Measurements from ENCODE around the gene ANKRD16.
"Not testable (repeated sequence)": the region's sequence is repeated elsewhere in the genome, so short reads cannot be mapped to it uniquely, and the experiment has no call there.

ANKRD16 gene

DNA sequence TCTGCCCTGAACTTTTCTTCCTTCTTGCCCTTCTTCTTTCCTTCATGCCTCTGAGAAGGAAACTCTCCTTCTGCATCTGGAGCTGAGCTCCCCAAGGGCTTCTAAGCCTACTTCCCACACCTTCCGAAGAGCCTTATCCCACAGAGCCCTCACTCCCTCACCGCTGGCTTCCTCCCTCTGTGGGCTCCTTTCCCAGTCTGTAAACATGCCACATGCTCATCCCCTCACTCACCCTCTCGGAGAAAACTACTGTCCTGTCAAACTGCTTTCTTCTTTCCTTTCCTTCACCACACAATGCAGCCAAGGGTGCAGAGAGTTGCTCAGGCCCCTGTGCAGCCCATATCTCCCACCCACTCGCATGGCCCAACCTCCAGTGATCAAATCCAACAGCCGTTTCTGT is 18.1 kb downstream of the ANKRD16 start:
- no peak for DNase-seq

GRCh38 chr10:5869156-5869555 is 20.5 kb downstream of the ANKRD16 start:
- no peak for DNase-seq

DNA sequence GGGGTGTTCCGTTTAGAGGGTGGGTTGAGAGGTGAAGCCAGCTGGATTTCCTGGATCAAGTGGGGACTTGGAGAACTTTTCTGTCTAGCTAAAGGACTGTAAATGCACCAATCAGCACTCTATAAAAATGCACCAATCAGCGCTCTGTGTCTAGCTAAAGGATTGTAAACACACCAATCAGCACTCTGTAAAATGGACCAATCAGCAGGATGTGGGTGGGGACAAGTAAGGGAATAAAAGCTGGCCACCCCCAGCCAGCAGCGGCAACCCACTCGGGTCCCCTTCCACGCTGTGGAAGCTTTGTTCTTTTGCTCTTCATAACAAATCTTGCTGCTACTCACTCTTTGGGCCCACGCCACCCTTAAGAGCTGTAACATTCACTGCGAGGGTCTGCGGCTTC is 21.3 kb downstream of the ANKRD16 start:
- DNase-seq = not testable (repeated sequence)

DNA sequence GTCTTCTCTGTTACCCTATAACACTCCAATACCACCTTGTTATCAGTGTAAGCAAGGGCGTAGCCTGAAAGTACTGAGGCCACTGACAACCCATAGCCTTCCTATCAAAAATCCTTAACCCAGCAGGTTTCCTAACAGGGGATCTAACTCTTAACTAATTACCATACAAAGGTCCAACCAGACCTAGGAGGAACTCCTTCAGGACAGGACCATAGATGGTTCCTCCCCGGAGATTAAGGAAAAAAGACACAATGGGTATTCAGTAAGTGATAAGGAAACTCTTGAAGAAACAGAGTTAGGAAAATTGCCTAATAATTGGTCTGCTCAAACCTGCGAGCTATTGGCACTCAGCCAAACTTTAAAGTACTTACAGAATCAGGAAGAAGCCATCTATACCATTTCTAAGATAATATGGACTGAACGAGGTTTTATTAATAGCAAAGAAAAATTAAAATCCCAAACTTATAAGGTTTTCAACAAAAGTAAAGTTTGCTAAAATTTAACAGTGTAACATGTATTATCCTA is 22.5 kb downstream of the ANKRD16 start:
- DNase-seq = not testable (repeated sequence)

DNA sequence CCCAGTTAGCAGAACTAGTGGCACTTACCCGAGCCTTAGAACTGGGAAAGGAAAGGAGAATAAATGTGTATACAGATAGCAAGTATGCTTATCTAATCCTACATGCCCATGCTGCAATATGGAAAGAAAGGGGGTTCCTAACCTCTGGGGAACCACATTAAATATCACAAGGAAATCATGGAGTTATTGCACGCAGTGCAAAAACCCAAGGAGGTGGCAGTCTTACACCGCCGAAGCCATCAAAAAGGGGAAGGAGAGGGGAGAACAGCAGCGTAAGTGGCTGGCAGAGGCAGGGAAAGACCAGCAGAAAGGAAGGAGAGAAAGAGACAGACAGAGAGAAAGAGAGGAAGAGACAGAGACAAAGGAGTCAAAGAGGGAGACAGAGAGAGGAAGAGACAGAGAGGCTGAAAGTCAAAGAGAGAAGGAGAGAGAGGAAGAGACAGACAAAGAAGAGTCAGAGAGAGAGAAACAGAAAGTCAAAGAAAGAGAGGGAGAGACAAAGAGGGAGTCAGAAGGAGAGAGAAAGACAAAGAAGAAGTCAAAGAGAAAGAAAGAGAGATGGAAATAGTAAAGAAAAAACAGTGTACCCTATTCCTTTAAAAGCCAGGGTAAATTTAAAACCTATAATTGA is 23.1 kb downstream of the ANKRD16 start:
- not testable (repeated sequence) for DNase-seq

DNA sequence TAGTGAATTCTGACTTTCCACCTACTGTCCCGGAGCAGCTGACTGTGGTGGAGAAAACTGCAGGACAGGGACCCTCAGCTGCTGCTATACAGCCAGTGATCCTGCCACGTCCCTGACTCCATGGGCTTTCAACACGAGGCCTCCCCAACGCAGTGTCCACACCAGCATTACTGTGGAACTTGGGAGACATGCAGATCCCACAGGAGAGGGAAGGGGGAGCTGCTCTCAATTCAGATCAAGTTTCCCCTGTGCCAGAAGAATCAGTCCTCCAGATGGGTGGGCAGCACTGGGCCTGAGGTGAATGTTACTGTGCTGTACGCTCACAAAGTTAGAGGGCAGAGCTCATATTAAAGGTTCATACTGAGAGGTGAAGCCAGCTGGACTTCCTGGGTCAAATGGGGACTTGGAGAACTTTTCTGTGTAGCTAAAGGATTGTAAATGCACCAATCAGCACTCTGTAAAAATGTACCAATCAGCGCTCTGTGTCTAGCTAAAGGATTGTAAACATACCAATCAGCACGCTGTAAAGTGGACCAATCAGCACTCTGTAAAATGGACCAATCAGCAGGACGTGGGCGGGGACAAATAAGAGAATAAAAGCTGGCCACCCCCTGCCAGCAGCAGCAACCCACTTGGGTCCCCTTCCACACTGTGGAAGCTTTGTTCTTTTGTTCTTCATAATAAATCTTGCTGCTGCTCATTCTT is 26.6 kb downstream of the ANKRD16 start:
- DNase-seq = not testable (repeated sequence)

DNA sequence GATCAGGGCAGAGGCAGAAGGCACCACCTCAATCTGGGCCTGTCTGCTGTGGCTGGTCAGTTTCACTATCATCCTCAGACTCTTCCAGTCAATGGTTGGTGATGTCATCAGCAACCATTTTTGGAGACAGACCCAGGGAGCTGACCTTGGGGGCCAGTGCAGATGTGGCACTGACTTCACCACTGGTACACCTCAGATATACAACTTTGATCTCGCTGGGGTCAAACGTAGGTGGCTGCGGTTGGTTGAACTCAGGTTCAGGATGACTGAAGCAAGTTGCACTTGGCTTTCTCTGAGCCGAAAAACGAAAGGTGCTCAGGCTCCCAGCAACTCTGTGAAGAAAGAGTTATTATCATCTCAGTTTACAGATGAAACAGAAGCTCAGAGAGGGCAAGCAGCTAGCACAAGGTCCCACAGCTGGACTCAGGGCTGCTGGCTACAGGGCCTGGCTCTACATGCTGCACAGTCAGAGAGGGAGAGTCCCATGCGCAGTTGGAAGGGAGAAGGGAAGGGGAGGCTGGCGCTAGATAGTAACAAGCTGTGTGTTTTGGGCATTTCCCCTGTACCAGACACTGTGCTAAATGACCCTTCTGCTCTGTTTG is 27.2 kb downstream of the ANKRD16 start:
- DNase-seq = no peak

DNA sequence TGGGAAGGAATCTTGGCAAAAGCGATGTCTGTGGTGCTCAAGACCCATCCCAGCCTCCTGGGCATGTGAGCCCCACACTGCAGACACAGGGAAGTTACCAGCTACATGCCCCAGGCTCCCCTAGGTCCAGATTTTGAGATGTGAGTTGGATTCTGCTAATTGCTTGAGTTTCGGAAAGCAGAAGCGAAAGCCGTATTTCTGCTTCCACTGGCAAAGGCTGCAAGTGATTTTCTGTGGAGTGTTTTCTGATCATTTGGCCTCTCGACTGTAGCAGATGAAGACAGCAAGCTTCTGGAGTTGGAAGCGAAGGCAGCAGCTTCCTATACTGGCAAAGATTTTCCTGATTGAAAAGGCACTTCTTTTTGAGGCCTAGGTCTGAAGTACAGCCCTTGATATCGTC is 29.6 kb downstream of the ANKRD16 start:
- DNase-seq = no peak

GRCh38 chr10:5858811-5859210 is 30.9 kb downstream of the ANKRD16 start:
- no peak for DNase-seq

DNA sequence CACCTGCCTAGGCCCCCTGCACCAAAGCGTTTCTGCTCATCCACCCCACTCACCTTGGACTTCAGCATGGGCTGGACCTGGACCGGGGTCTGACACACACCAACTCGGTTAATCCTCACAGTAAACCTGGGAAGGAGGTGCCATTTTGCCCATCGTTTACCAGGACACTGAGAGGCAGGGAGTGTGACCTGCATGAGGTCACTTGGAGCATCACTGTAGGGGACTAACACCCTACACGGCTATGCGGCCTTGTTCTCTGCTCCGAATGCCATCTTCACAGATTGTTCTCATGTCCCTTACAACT is 33.0 kb downstream of the ANKRD16 start:
- no peak for DNase-seq

- no peak for DNase-seq
These were observed 33.6 kb downstream of the ANKRD16 start for GRCh38 chr10:5855979-5856700.

DNA sequence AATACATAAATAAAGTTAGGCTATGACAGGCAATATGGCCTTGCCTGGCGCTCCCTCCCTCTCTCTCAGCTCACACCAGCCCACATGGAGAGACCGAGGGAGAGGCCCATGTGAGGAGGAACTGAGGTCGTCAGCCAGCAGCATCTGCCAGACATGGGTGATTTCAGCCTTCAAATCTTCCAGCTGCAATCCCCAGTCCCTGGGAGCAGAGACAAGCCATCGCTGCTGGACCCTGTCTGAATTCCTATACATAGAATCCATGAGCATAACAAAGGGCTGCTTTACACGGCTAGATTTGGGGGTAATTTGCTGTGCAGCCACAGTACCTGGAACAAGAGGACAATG is 35.6 kb downstream of the ANKRD16 start:
- DNase-seq = no peak

DNA sequence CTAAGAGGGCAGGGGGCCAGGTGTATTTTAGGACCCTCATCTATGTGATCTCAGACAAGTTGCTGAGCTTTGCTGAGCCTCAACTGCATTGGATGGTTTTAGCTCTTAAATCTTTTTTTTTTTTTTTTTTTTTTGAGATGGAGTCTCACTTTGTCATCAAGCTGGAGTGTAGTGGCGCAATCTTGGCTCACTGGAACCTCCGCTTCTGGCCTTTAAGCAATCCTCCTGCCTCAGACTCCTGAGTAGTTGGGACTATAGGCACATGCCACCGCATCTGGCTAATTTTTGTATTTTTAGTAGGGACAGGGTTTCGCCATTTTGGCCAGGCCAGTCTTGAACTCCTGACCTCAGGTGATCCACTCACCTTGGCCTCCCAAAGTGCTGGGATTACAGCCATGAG is 43.0 kb downstream of the ANKRD16 start:
- not testable (repeated sequence) for DNase-seq

DNA sequence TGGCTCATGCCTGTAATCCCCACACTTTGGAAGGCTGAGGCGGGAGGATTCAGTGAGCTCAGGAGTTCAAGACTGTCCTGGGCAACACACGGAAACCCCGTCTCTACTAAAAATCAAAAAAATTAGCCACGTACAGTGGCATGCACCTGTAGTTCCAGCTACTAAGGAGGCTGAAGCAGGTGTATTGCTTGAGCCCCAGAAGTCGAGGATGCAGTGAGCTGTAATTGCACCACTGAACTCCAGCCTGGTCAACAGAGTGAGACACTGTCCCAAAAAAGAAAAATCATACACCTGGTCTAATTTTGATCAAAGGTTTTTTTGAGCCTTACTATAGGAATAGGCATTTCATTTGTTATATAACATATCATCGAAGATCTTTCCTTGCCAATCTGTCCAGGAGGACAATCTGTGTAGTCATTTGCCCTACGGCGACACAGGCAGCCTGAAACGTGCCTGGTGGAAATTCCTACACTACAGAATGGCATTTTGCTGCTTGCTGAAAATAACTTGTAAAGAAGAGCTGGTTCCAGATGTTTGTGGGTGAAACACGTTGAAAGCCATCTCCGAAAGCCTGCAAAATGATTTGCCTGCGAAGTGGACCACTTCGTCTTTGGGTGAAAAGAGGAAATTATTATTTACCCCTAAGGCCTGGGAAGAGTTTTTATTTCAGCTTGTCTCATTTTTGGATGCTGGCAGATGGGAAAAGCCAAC is 45.2 kb downstream of the ANKRD16 start:
- no peak for DNase-seq

DNA sequence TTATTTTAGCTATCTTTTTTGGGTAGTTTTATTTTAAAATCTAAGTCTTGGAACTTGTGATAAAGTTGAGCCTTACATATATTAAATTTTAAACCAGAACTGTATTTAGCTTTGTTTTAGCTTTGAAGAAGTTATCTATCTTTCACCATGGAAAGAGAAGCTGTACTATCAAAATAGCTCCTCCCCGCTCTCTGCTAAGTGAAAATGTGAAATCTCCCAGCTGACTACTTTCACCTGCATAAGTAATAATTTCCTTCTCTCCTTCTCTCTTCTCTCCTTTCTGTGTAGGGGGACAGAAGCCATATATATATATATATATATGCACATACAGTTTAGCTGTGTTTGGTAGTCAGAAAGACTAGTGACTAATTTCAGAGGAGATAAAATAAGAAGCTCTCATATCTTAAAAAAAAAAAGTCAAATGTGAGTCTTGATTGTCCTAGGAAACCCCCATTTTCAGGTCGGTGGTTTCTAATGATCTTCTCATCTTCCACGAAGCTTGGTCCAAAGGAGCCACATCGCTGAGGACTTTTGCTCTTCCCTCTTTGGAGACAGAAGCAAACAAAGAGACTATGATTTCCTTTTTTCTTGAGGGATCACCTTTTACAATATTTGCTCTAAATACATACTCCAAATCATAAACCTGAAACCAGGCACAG is 45.9 kb downstream of the ANKRD16 start:
- no peak for DNase-seq

- DNase-seq = no peak
These were observed 47.7 kb downstream of the ANKRD16 start for GRCh38 chr10:5841965-5842364.

DNA sequence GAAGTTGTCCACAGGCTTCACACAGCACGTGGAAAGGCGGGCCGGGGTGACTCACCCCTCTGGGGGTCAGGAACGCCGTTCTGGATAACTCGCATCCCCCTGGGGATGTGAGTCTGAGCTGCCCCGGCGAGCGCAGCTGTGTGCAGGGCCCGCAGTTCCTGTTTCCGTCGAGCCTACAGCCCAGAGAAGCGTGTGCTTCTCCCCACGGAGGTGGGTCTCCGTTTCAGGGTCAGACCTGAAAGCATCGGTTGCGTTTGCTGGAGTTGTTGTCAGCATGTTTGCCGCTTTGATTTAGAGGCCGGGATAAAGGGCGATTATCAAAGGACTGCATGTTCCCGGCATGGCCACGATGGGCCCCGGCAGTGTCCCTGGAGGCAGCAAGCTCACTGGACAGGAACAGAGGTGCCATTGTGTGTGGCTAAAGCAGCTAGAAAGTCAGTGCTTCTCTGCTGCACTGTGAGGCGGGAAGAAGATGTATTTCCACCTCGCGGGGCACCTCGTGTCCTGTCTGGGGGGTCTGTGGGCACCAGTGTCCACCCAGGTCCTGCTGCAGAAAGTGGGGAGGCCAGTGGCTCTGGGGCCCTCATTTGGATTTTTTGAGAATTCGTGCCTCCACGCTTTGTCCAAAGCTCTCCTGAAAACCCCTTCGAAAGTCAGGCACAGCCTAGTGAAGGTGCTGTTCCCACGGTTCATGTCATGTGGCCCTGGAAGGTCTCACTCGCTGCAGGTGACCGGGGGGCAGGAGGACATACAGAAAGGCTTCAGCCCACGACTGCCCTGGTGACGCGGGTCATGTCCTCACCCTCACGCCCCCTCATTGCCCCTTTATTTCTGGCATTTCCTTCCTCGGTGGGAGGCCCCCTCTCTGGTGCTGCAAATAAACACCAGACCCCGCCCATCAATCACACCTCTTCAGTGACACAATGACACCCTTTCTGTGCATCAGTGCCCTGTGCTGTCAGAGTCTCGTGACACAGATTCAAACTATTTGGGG is 49.1 kb downstream of the ANKRD16 start:
- DNase-seq = no peak

DNA sequence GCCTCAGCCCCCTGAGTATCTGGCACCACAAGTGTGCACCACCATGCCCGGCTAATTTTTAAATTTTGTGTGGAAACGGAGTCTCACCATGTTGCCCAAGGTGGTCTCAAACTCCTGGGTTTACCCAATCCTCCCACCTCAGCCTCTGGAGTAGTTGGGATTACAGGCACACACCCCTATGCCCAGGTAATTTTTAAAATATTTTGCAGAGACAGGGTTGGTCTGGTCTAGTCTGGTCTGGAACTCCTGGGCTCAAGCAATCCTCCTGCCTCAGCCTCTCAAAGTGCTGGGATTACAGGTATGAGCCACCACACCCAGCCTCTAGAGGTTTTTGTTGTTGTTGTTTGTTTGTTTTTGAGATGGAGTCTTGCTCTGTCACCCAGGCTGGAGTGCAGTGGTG is 53.5 kb downstream of the ANKRD16 start:
- not testable (repeated sequence) for DNase-seq

GRCh38 chr10:5835446-5836095 is 54.1 kb downstream of the ANKRD16 start:
- no peak for DNase-seq

- DNase-seq = no peak
These were observed 55.9 kb downstream of the ANKRD16 start for GRCh38 chr10:5833814-5834213.

GRCh38 chr10:5832946-5833345 is 56.7 kb downstream of the ANKRD16 start:
- DNase-seq = no peak
